B cell (primary cell): ENCODE results near the gene RRBP1. TPM values are rescaled to one million over a fixed set of nuclear protein-coding genes. Genes with fewer than 3 reads are reported as not detected.

Experiments
- ATAC-seq: fragments of 200-7000 bp; cut with Tn5 transposase; one replicate; pipeline ENCODE4 v1.10.0; 2021; ENCODE audit warnings: low read depth, mild to moderate bottlenecking, moderate number of reproducible peaks, moderate library complexity
- CTCF ChIA-PET: fragments of 350-600 bp; sonication (Branson Sonifier 250); formaldehyde crosslinking; loops from one replicate; lab custom pipeline; 2021; ENCODE audit warnings: antibody characterized with exemption, inconsistent platforms; lab: Charles Lee
- POLR2A ChIA-PET: fragments of 350-600 bp; sonication (Branson Sonifier 250); formaldehyde crosslinking; loops from one replicate; lab custom pipeline; 2021; ENCODE audit warnings: antibody characterized with exemption; lab: Charles Lee
- DNase-seq: peaks from one replicate; pipeline ENCODE4 v3.0.0; 2013
- H2AFZ ChIP-seq: 2 replicates; pipeline ENCODE4 v1.6.1; 2012; ENCODE audit warnings: mild to moderate bottlenecking, low read depth, low read length; ENCODE audit not compliant: insufficient read depth, poor library complexity, severe bottlenecking
- H3K27ac ChIP-seq, 2 donors: 1 replicate in 1 of 2; 2 replicates in 1 of 2; pipeline ENCODE4 v1.5.1; 2012 to 2013; ENCODE audit warnings: low read length in 2 of 2, mild to moderate bottlenecking in 2 of 2, moderate library complexity in 1 of 2
- H3K27me3 ChIP-seq, 4 experiments: fragments of 200-600 bp in 1 of 4; sonication (generic) in 1 of 4; replicated peaks in 1 of 4; 1 replicate in 2 of 4; 2 replicates in 2 of 4; pipeline versions ENCODE4 v1.6.1 to v1.7.0; 2013 to 2016; ENCODE audit warnings: low read length in 3 of 4, mild to moderate bottlenecking in 2 of 4, mixed read lengths in 1 of 4, moderate library complexity in 1 of 4; ENCODE audit not compliant: insufficient read depth in 4 of 4, control insufficient read depth in 3 of 4; ENCODE audit errors: control extremely low read depth in 1 of 4
- H3K36me3 ChIP-seq, 2 experiments: replicated peaks in 1 of 2; 1 replicate in 1 of 2; 2 replicates in 1 of 2; pipeline versions ENCODE4 v1.6.1 to v1.7.1; 2013; ENCODE audit warnings: low read length in 1 of 2; ENCODE audit not compliant: insufficient read depth in 2 of 2, control insufficient read depth in 1 of 2; ENCODE audit errors: control extremely low read depth in 1 of 2, extremely low read depth in 1 of 2
- H3K4me1 ChIP-seq, 2 donors: fragments of 200-600 bp in 1 of 2; sonication (generic) in 1 of 2; 1 replicate in 1 of 2; 2 replicates in 1 of 2; pipeline versions ENCODE4 v1.5.1 to v1.6.1; 2013 to 2017; ENCODE audit warnings: low read length in 2 of 2; ENCODE audit not compliant: control insufficient read depth in 2 of 2, insufficient read depth in 2 of 2
- H3K4me2 ChIP-seq: replicated peaks from 2 replicates; pipeline ENCODE3; 2012; ENCODE audit warnings: mild to moderate bottlenecking, low read depth, low read length; ENCODE audit not compliant: poor library complexity, severe bottlenecking
- H3K4me3 ChIP-seq, 5 experiments: fragments of 200-600 bp in 1 of 5; sonication (generic) in 1 of 5; 1 replicate in 3 of 5; 2 replicates in 2 of 5; pipeline versions ENCODE4 v1.5.1 to v1.7.0; 2011 to 2016; ENCODE audit warnings: low read length in 4 of 5, mild to moderate bottlenecking in 4 of 5, low read depth in 2 of 5, control low read depth in 1 of 5, moderate library complexity in 1 of 5; ENCODE audit not compliant: insufficient read depth in 1 of 5; ENCODE audit errors: control extremely low read depth in 1 of 5, extremely low read depth in 1 of 5
- H3K79me2 ChIP-seq: fragments of 200-600 bp; sonication (generic); one replicate; pipeline ENCODE4 v1.6.0; 2016; ENCODE audit warnings: low read length; ENCODE audit not compliant: control insufficient read depth, insufficient read depth
- H3K9ac ChIP-seq: fragments of 200-600 bp; sonication (generic); 2 replicates; pipeline ENCODE4 v1.6.1; 2017; ENCODE audit warnings: mild to moderate bottlenecking, low read length, moderate library complexity
- H3K9me3 ChIP-seq, 3 donors: one replicate each; pipeline versions ENCODE4 v1.6.1 to v1.7.1; 2013; ENCODE audit warnings: low read length in 2 of 3; ENCODE audit not compliant: control insufficient read depth in 2 of 3, insufficient read depth in 1 of 3; ENCODE audit errors: control extremely low read depth in 1 of 3
- H4K20me1 ChIP-seq: 2 replicates; pipeline ENCODE4 v1.6.0; 2012; ENCODE audit warnings: mild to moderate bottlenecking, low read length; ENCODE audit not compliant: insufficient read depth, control insufficient read depth, poor library complexity, severe bottlenecking
- H3K27ac Mint-ChIP-seq: one replicate; pipeline ENCODE4 v1.8.0; 2021; ENCODE audit warnings: mixed read lengths
- H3K27me3 Mint-ChIP-seq: one replicate; pipeline ENCODE4 v1.8.0; 2021; ENCODE audit warnings: mixed read lengths
- H3K4me1 Mint-ChIP-seq: one replicate; pipeline ENCODE4 v1.8.0; 2021; ENCODE audit warnings: mixed read lengths
- H3K4me3 Mint-ChIP-seq: one replicate; pipeline ENCODE4 v1.8.0; 2021; ENCODE audit warnings: mixed read lengths
- H3K9me3 Mint-ChIP-seq: one replicate; pipeline ENCODE4 v1.8.0; 2022; ENCODE audit warnings: mixed read lengths; ENCODE audit not compliant: insufficient read depth
- EZH2 ChIP-seq: IDR thresholded peaks from 2 replicates; pipeline ENCODE4 v1.6.1; 2012; ENCODE audit warnings: borderline replicate concordance, low read depth, mild to moderate bottlenecking, moderate library complexity, low read length; ENCODE audit not compliant: insufficient read depth, poor library complexity, severe bottlenecking
- WGBS: methylation state at CpG from one replicate; pipeline ENCODE4 v1.1.5; 2013; ENCODE audit warnings: missing lambda C conversion rate; ENCODE audit not compliant: insufficient coverage; 5-methylcytosine and 5-hydroxymethylcytosine counted together
- intact Hi-C: fragments of 100-400 bp; cut with micrococcal nuclease; formaldehyde crosslinking; loops from one replicate; pipeline ENCODE4 v1.10.0; 2022
- polyA plus RNA-seq: library from polyadenylated mRNA; depleted of rRNA; stranded (reverse); fragments of >200 nt; gene quantifications from 2 replicates; pipeline ENCODE4 v1.2.3, GENCODE V29; 2012
- total RNA-seq, 2 donors: library from RNA; stranded (reverse); fragments of 120-200 nt in 1 of 2; gene quantifications; 1 replicate in 1 of 2; 2 replicates in 1 of 2; pipeline versions ENCODE4 v1.2.3 to v1.2.4, GENCODE V29; 2013 to 2022
- TF ChIP-seq, protein P1 (sequence below): fragments of 200-600 bp; IDR thresholded peaks from one replicate; pipeline ENCODE4 v1.8.0; 2022; ENCODE audit warnings: antibody characterized with exemption, mild to moderate bottlenecking

RRBP1 gene
- total and polyA plus RNA-seq, 2 donors (not counting 1 experiment from before 2014, with no cell fraction given): 10.9 to 27.5 TPM

GRCh38 chr20:17723301-17723691 is 41.3 kb upstream of the RRBP1 start:
- Histone ChIP-seq H3K9me3 (no peaks in the 10 kb centered on the region), H3K27me3 (peaks cover 0 to 4% (median 2%) of the 10 kb centered on the region in 4 experiments), H3K79me2 (no peaks in the 10 kb centered on the region), H2AFZ (no peak overlapping the region), H4K20me1 (no peaks in the 10 kb centered on the region), H3K36me3 (no peaks in the 10 kb centered on the region), H3K27ac (no peak overlapping the region), H3K4me1 (no peaks in the 10 kb centered on the region), H3K9ac (no peak overlapping the region), H3K4me2 (no peak overlapping the region), H3K4me3 (no peak overlapping the region)
- ChIA-PET CTCF (interaction anchor here (0.6 kb wide), 1 partner anchor 284 kb away, joined by 3 read pairs; no protein-coding TSS in a partner anchor), POLR2A (no interaction called here)
- Mint-ChIP-seq H3K9me3 (no peaks in the 10 kb centered on the region), H3K27me3 (peaks cover 28% of the 10 kb centered on the region), H3K4me3 (no peak overlapping the region), H3K27ac (no peak overlapping the region), H3K4me1 (no peaks in the 10 kb centered on the region)
- intact Hi-C loops: no loop called here
- WGBS: 100% methylated on average over 3 of the region's 5 CpGs
- TF ChIP-seq, protein P1, sequence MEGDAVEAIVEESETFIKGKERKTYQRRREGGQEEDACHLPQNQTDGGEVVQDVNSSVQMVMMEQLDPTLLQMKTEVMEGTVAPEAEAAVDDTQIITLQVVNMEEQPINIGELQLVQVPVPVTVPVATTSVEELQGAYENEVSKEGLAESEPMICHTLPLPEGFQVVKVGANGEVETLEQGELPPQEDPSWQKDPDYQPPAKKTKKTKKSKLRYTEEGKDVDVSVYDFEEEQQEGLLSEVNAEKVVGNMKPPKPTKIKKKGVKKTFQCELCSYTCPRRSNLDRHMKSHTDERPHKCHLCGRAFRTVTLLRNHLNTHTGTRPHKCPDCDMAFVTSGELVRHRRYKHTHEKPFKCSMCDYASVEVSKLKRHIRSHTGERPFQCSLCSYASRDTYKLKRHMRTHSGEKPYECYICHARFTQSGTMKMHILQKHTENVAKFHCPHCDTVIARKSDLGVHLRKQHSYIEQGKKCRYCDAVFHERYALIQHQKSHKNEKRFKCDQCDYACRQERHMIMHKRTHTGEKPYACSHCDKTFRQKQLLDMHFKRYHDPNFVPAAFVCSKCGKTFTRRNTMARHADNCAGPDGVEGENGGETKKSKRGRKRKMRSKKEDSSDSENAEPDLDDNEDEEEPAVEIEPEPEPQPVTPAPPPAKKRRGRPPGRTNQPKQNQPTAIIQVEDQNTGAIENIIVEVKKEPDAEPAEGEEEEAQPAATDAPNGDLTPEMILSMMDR: no peak
- no peak for TF ChIP-seq EZH2
- DNase-seq (no peak), ATAC-seq (no peak)

- DNase-seq: no peak
- H3K36me3 ChIP-seq: no peaks in the 10 kb centered on the region
- no peak overlapping the region for H3K27ac Mint-ChIP-seq
- H3K27me3 Mint-ChIP-seq: peaks cover 25% of the 10 kb centered on the region
- TF ChIP-seq EZH2: no peak
- TF ChIP-seq, protein P1: no peak
- ChIA-PET CTCF (no interaction called here), POLR2A (no interaction called here)
- no peak overlapping the region for H3K4me3 Mint-ChIP-seq
- 85% methylated on average over 11 of the region's 14 CpGs for WGBS
- no peak overlapping the region for H3K4me2 ChIP-seq
- no peak overlapping the region for H3K4me3 ChIP-seq
- H3K27me3 ChIP-seq: peaks cover 0 to 3% (median 1%) of the 10 kb centered on the region in 4 experiments
- no peaks in the 10 kb centered on the region for H3K79me2 ChIP-seq
- no peaks in the 10 kb centered on the region for H3K9me3 ChIP-seq
- H3K4me1 ChIP-seq: no peaks in the 10 kb centered on the region
- H4K20me1 ChIP-seq: no peaks in the 10 kb centered on the region
- intact Hi-C loops: no loop called here
- H3K9me3 Mint-ChIP-seq: no peaks in the 10 kb centered on the region
- H3K9ac ChIP-seq: no peak overlapping the region
- no peak overlapping the region for H3K27ac ChIP-seq
- H3K4me1 Mint-ChIP-seq: no peaks in the 10 kb centered on the region
- no peak overlapping the region for H2AFZ ChIP-seq
- ATAC-seq: no peak
These were observed 40.7 kb upstream of the RRBP1 start for GRCh38 chr20:17722493-17723300.
